WTC11 (cell line): ENCODE measurements around the gene HTR7. TPM values are rescaled to one million over a fixed set of nuclear protein-coding genes. Genes with fewer than 3 reads are reported as not detected.

Source experiments
- ATAC-seq: fragments of 200-7000 bp; cut with Tn5 transposase; 2 replicates; pipeline ENCODE4 v1.10.0; 2021; ENCODE audit warnings: mild to moderate bottlenecking, moderate library complexity
- CTCF ChIA-PET: fragments of 300-600 bp; sonication (Branson Sonifier 250); formaldehyde crosslinking; loops from one replicate; lab custom pipeline; 2021; ENCODE audit warnings: antibody characterized with exemption; lab: Charles Lee
- POLR2A ChIA-PET: fragments of 350-600 bp; sonication (Branson Sonifier 250); formaldehyde crosslinking; loops from one replicate; lab custom pipeline; 2021; ENCODE audit warnings: antibody characterized with exemption; lab: Charles Lee
- DNase-seq: peaks from one replicate; pipeline ENCODE4 v3.0.0; 2021; ENCODE audit warnings: low spot score
- H3K27ac Mint-ChIP-seq: 2 replicates; pipeline ENCODE4 v1.8.0; 2021; ENCODE audit warnings: mixed read lengths
- H3K27me3 Mint-ChIP-seq: 2 replicates; pipeline ENCODE4 v1.8.0; 2021; ENCODE audit warnings: low read depth, mild to moderate bottlenecking, moderate library complexity, mixed read lengths
- H3K36me3 Mint-ChIP-seq: 2 replicates; pipeline ENCODE4 v1.8.0; 2021; ENCODE audit warnings: mixed read lengths
- H3K4me1 Mint-ChIP-seq: 2 replicates; pipeline ENCODE4 v1.8.0; 2022; ENCODE audit warnings: mixed read lengths
- H3K4me3 Mint-ChIP-seq: 2 replicates; pipeline ENCODE4 v1.8.0; 2021; ENCODE audit warnings: mild to moderate bottlenecking, moderate library complexity, mixed read lengths
- H3K9me3 Mint-ChIP-seq: 2 replicates; pipeline ENCODE4 v1.8.0; 2021; ENCODE audit warnings: mixed read lengths
- ATF1 ChIP-seq: sonication (generic); formaldehyde crosslinking; IDR thresholded peaks from 2 replicates; pipeline ENCODE4 v1.8.1; 2023; ENCODE audit warnings: mild to moderate bottlenecking, moderate library complexity, missing genetic modification reagents
- ATF2 ChIP-seq: sonication (generic); formaldehyde crosslinking; IDR thresholded peaks from 2 replicates; pipeline ENCODE4 v1.8.1; 2022; ENCODE audit warnings: low read depth, missing genetic modification reagents, borderline replicate concordance
- E2F1 ChIP-seq: sonication (generic); formaldehyde crosslinking; IDR thresholded peaks from 2 replicates; pipeline ENCODE4 v1.8.0; 2022; ENCODE audit warnings: mild to moderate bottlenecking, missing genetic modification reagents
- E2F4 ChIP-seq: sonication (generic); formaldehyde crosslinking; IDR thresholded peaks from 2 replicates; pipeline ENCODE4 v1.8.1; 2022; ENCODE audit warnings: low read depth, mild to moderate bottlenecking, moderate library complexity, missing genetic modification reagents, borderline replicate concordance
- ELF4 ChIP-seq: sonication (generic); formaldehyde crosslinking; IDR thresholded peaks from 2 replicates; pipeline ENCODE4 v1.8.1; 2022; ENCODE audit warnings: low read depth, mild to moderate bottlenecking, moderate library complexity, missing genetic modification reagents
- ETV6 ChIP-seq: sonication (generic); formaldehyde crosslinking; IDR thresholded peaks from 2 replicates; pipeline ENCODE4 v1.8.1; 2022; ENCODE audit warnings: mild to moderate bottlenecking, missing genetic modification reagents
- FOXK1 ChIP-seq: sonication (generic); formaldehyde crosslinking; IDR thresholded peaks from 2 replicates; pipeline ENCODE4 v1.8.0; 2022; ENCODE audit warnings: mild to moderate bottlenecking, moderate library complexity, missing genetic modification reagents
- GRHL2 ChIP-seq: fragments of 250-450 bp; sonication (Bioruptor Pico); IDR thresholded peaks from 2 replicates; pipeline ENCODE4 v1.8.0; 2022; ENCODE audit warnings: mild to moderate bottlenecking, moderate library complexity; ENCODE audit not compliant: insufficient replicate concordance, severe bottlenecking
- MYBL2 ChIP-seq: sonication (generic); formaldehyde crosslinking; IDR thresholded peaks from 2 replicates; pipeline ENCODE4 v1.8.1; 2023; ENCODE audit warnings: mild to moderate bottlenecking, moderate library complexity, missing genetic modification reagents
- USF1 ChIP-seq: sonication (generic); formaldehyde crosslinking; IDR thresholded peaks from 2 replicates; pipeline ENCODE4 v1.8.0; 2022; ENCODE audit warnings: mild to moderate bottlenecking, missing genetic modification reagents
- USF2 ChIP-seq: sonication (generic); formaldehyde crosslinking; IDR thresholded peaks from 2 replicates; pipeline ENCODE4 v1.8.1; 2023; ENCODE audit warnings: mild to moderate bottlenecking, missing genetic modification reagents, moderate library complexity
- ZNF121 ChIP-seq: sonication (generic); formaldehyde crosslinking; IDR thresholded peaks from 2 replicates; pipeline ENCODE4 v1.8.0; 2023; ENCODE audit warnings: missing genetic modification reagents
- ZNF138 ChIP-seq: sonication (generic); formaldehyde crosslinking; conservative IDR thresholded peaks from 2 replicates; pipeline ENCODE4 v1.8.1; 2022; ENCODE audit warnings: mild to moderate bottlenecking, moderate library complexity, missing genetic modification reagents
- ZNF232 ChIP-seq: sonication (generic); formaldehyde crosslinking; IDR thresholded peaks from 2 replicates; pipeline ENCODE4 v1.8.0; 2022; ENCODE audit warnings: mild to moderate bottlenecking, missing genetic modification reagents
- ZNF263 ChIP-seq: sonication (generic); formaldehyde crosslinking; IDR thresholded peaks from 2 replicates; pipeline ENCODE4 v1.8.1; 2022; ENCODE audit warnings: low read depth, mild to moderate bottlenecking, moderate library complexity, missing genetic modification reagents
- ZNF425 ChIP-seq: fragments of 250-450 bp; sonication (Bioruptor Pico); conservative IDR thresholded peaks from 2 replicates; pipeline ENCODE4 v1.9.0; 2021; ENCODE audit warnings: mild to moderate bottlenecking
- total RNA-seq: library from RNA; stranded (reverse); gene quantifications from 3 replicates; pipeline ENCODE4 v1.2.3, GENCODE V29; 2021

Gene HTR7
- total RNA-seq, 1 experiment from 2014 or later = 11.2 TPM

- peaks cover 44% of the 10 kb centered on the region for H3K9me3 Mint-ChIP-seq
- ChIA-PET POLR2A (no interaction called here), CTCF (no interaction called here)
- H3K4me3 Mint-ChIP-seq = no peak overlapping the region
- ATAC-seq (no peak), DNase-seq (no peak)
- H3K4me1 Mint-ChIP-seq = peaks cover 71% of the 10 kb centered on the region
- peaks cover 53% of the 10 kb centered on the region for H3K36me3 Mint-ChIP-seq
- peaks cover 7% of the 10 kb centered on the region; the same call in 1 of the 2 replicates for H3K27me3 Mint-ChIP-seq
- peak overlapping the region; percentile 60; the same call in 1 of the 2 replicates for H3K27ac Mint-ChIP-seq
- TF ChIP-seq ATF2 (CRISPR knock-in tag) = no peak
- TF ChIP-seq ZNF138 (CRISPR knock-in tag) = no peak
- no peak for TF ChIP-seq ZNF232 (CRISPR knock-in tag)
- no peak for TF ChIP-seq MYBL2 (CRISPR knock-in tag)
- TF ChIP-seq E2F1 = no peak
- TF ChIP-seq ZNF121 (CRISPR knock-in tag) = no peak
- no peak for TF ChIP-seq ELF4
- no peak for TF ChIP-seq ZNF263 (CRISPR knock-in tag)
- no peak for TF ChIP-seq GRHL2 (CRISPR knock-in tag)
- no peak for TF ChIP-seq USF2 (CRISPR knock-in tag)
- TF ChIP-seq E2F4 = no peak
Observed at GRCh38 chr10:90817128-90817889, 40.5 kb downstream of the HTR7 start.

- POLR2A ChIA-PET = no interaction called here
Observed at GRCh38 chr10:90816466-90816865, 41.4 kb downstream of the HTR7 start.

More at GRCh38 chr10:90816466-90816865, 41.4 kb downstream of the HTR7 start:
- peaks cover 36% of the 10 kb centered on the region for H3K9me3 Mint-ChIP-seq
- no peak for DNase-seq
- TF ChIP-seq ZNF121 (CRISPR knock-in tag) (no peak), USF1 (CRISPR knock-in tag) (no peak), ZNF425 (no peak), ATF1 (no peak), ETV6 (CRISPR knock-in tag) (no peak), ZNF138 (CRISPR knock-in tag) (no peak), FOXK1 (CRISPR knock-in tag) (no peak)
- TF ChIP-seq, all 79 proteins: peak for 0
- Mint-ChIP-seq H3K27ac (no peak overlapping the region), H3K4me1 (peaks cover 70% of the 10 kb centered on the region), H3K36me3 (peaks cover 45% of the 10 kb centered on the region), H3K4me3 (no peak overlapping the region), H3K27me3 (peaks cover 7% of the 10 kb centered on the region; the same call in 1 of the 2 replicates)
- CTCF ChIA-PET = interaction anchor here (1.5 kb wide), 1 partner anchor 28 kb away, joined by 6 read pairs; no protein-coding TSS in a partner anchor
- no peak for ATAC-seq
